ENCODE results near the gene IGF1R. TPM values are rescaled to one million over a fixed set of nuclear protein-coding genes. Genes with fewer than 3 reads are reported as not detected.

IGF1R gene
- total RNA-seq, 1 donor from 2014 or later, result 151 TPM

GRCh38 chr15:98891301-98891700 is 243.0 kb downstream of the IGF1R start:
- Histone ChIP-seq H3K9me3 (no peaks in the 10 kb centered on the region), H3K4me3 (no peak overlapping the region), H3K27ac (peak overlapping the region; percentile 66), H3K27me3 (no peaks in the 10 kb centered on the region), H3K36me3 (peaks cover 2 to 8% of the 10 kb centered on the region in 2 donors), H3K4me1 (peaks cover 0 to 21% of the 10 kb centered on the region in 2 donors)
- DNase-seq (ENCODE audit: low spot score in 2 of 2), result peak in 1 of 2 donors; percentile 59
- TF ChIP-seq, protein P1, sequence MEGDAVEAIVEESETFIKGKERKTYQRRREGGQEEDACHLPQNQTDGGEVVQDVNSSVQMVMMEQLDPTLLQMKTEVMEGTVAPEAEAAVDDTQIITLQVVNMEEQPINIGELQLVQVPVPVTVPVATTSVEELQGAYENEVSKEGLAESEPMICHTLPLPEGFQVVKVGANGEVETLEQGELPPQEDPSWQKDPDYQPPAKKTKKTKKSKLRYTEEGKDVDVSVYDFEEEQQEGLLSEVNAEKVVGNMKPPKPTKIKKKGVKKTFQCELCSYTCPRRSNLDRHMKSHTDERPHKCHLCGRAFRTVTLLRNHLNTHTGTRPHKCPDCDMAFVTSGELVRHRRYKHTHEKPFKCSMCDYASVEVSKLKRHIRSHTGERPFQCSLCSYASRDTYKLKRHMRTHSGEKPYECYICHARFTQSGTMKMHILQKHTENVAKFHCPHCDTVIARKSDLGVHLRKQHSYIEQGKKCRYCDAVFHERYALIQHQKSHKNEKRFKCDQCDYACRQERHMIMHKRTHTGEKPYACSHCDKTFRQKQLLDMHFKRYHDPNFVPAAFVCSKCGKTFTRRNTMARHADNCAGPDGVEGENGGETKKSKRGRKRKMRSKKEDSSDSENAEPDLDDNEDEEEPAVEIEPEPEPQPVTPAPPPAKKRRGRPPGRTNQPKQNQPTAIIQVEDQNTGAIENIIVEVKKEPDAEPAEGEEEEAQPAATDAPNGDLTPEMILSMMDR (IDR thresholded peaks at IDR 0.05), result no peak
- intact Hi-C loops (cut with DNase I), result no loop called here

GRCh38 chr15:98893401-98893800 is 245.1 kb downstream of the IGF1R start:
- DNase-seq (ENCODE audit: low spot score in 2 of 2), result peak in 1 of 2 donors; percentile 40
- Histone ChIP-seq H3K4me1 (peaks cover 0 to 34% of the 10 kb centered on the region in 2 donors), H3K36me3 (peaks cover 2 to 8% of the 10 kb centered on the region in 2 donors), H3K27me3 (no peaks in the 10 kb centered on the region), H3K27ac (peak overlapping the region in 1 of 2 donors; percentile 74), H3K4me3 (no peak overlapping the region), H3K9me3 (no peaks in the 10 kb centered on the region)
- TF ChIP-seq, protein P1 (IDR thresholded peaks at IDR 0.05), result no peak
- intact Hi-C loops (cut with DNase I), result no loop called here

DNA sequence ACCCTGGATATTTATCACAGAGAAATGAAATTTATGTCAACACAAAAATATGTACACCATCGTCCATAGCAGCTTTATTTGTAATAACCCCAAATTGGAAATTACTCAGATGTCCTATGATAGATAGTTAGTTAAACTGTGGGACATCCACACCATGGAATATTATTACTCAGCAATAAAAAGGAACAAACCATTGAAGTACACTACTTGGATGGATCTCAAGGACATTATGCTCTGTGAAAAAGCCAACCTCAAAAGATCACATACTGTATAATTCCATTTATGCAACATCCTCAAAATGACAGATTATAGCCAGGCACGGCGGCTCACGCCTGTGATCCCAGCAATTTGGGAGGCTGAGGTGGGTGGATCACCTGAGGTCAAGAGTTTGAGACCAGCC is 246.0 kb downstream of the IGF1R start:
- Histone ChIP-seq H3K27me3 (no peaks in the 10 kb centered on the region), H3K4me3 (no peak overlapping the region), H3K27ac (peak overlapping the region; percentile 34 to 74), H3K36me3 (peaks cover 2 to 8% of the 10 kb centered on the region in 2 donors), H3K4me1 (peaks cover 0 to 34% of the 10 kb centered on the region in 2 donors), H3K9me3 (no peaks in the 10 kb centered on the region)
- intact Hi-C loops (cut with DNase I), result no loop called here
- no peak for DNase-seq (ENCODE audit: low spot score in 2 of 2)
- TF ChIP-seq, protein P1 (IDR thresholded peaks at IDR 0.05), result no peak

GRCh38 chr15:98896002-98896721 is 247.8 kb downstream of the IGF1R start:
- Histone ChIP-seq H3K9me3 (no peaks in the 10 kb centered on the region), H3K27me3 (no peaks in the 10 kb centered on the region), H3K4me1 (peaks cover 0 to 29% of the 10 kb centered on the region in 2 donors), H3K36me3 (peaks cover 2 to 8% of the 10 kb centered on the region in 2 donors), H3K27ac (peak overlapping the region; percentile 64 to 74), H3K4me3 (no peak overlapping the region)
- TF ChIP-seq, protein P1 (IDR thresholded peaks at IDR 0.05), result no peak
- intact Hi-C loops (cut with DNase I), result loop anchor here (1.0 to 2.0 kb wide), 2 partner anchors 11 to 17 kb away; no protein-coding TSS in a partner anchor
- peak in 1 of 2 donors; percentile 38 for DNase-seq (ENCODE audit: low spot score in 2 of 2)

- TF ChIP-seq, protein P1 (IDR thresholded peaks at IDR 0.05), result no peak
- Histone ChIP-seq H3K4me3 (no peak overlapping the region), H3K4me1 (peaks cover 0 to 29% of the 10 kb centered on the region in 2 donors), H3K36me3 (peaks cover 2% of the 10 kb centered on the region in 2 donors), H3K27me3 (no peaks in the 10 kb centered on the region), H3K9me3 (no peaks in the 10 kb centered on the region), H3K27ac (peak overlapping the region; percentile 64 to 74)
- intact Hi-C loops (cut with DNase I), result loop anchor here (1.0 to 2.0 kb wide), 2 partner anchors 12 to 18 kb away; no protein-coding TSS in a partner anchor
- DNase-seq (ENCODE audit: low spot score in 2 of 2), result peak in 1 of 2 donors; percentile 85
Measured at GRCh38 chr15:98896802-98897732, 248.7 kb downstream of the IGF1R start.

Measured in ascending aorta (tissue), 2 donors.